Neural cell (in vitro differentiated cells): Measurements from ENCODE around the gene MOB2.

ENCODE experiments used
- CTCF ChIP-seq: fragments of 450-650 bp; IDR thresholded peaks from 2 replicates; pipeline ENCODE4 v1.5.1; 2014; ENCODE audit warnings: antibody characterized with exemption, mild to moderate bottlenecking, moderate library complexity; ENCODE audit not compliant: poor library complexity, severe bottlenecking
- EP300 ChIP-seq: fragments of 450-650 bp; conservative IDR thresholded peaks from 2 replicates; pipeline ENCODE4 v1.6.1; 2014; ENCODE audit warnings: antibody characterized with exemption, mild to moderate bottlenecking, moderate library complexity; ENCODE audit not compliant: poor library complexity, severe bottlenecking
- EZH2 ChIP-seq: fragments of 200-600, 300-800 bp; shearing (Covaris generic), sonication (generic); IDR thresholded peaks from 2 replicates; pipeline ENCODE4 v1.6.1; 2014; ENCODE audit warnings: antibody characterized with exemption, low read length, borderline replicate concordance, mild to moderate bottlenecking; ENCODE audit not compliant: insufficient read depth, poor library complexity, severe bottlenecking
- POLR2AphosphoS5 ChIP-seq: IDR thresholded peaks from 2 replicates; pipeline ENCODE4 v1.6.1; 2012
- RAD21 ChIP-seq: fragments of 450-650 bp; conservative IDR thresholded peaks from 2 replicates; pipeline ENCODE4 v1.6.1; 2014; ENCODE audit warnings: antibody characterized with exemption, mild to moderate bottlenecking, moderate library complexity
- REST ChIP-seq: IDR thresholded peaks from 2 replicates; pipeline ENCODE4 v1.6.1; 2012; ENCODE audit warnings: borderline replicate concordance
- SMC3 ChIP-seq: fragments of 450-650 bp; conservative IDR thresholded peaks from 2 replicates; pipeline ENCODE4 v1.6.1; 2014; ENCODE audit warnings: antibody characterized with exemption, mild to moderate bottlenecking, moderate library complexity; ENCODE audit not compliant: poor library complexity
- TAF1 ChIP-seq: IDR thresholded peaks from 2 replicates; pipeline ENCODE4 v1.6.1; 2012; ENCODE audit warnings: low read depth

- TF ChIP-seq CTCF (no peak), POLR2AphosphoS5 (no peak), EP300 (no peak), SMC3 (no peak), REST (no peak), EZH2 (no peak), TAF1 (no peak), RAD21 (no peak)
Measured at GRCh38 chr11:1479006-1479677, 7.4 kb downstream of the MOB2 start.
